Pancreas (tissue), 10 donors: ENCODE measurements around the gene CNNM3. TPM values are rescaled to one million over a fixed set of nuclear protein-coding genes. Genes with fewer than 3 reads are reported as not detected.

Source experiments
- ATAC-seq, 4 donors: fragments of 200-7000 bp; cut with Tn5 transposase; one replicate each; pipeline versions ENCODE4 v1.8.0 to v1.9.1; 2020; ENCODE audit warnings: mild to moderate bottlenecking in 4 of 4, moderate library complexity in 4 of 4
- DNase-seq, 6 donors: peaks; one replicate each; pipeline ENCODE4 v3.0.0-alpha.2; 2020
- FAIRE-seq: peaks from 2 replicates; lab custom pipeline; 2012; peaks lifted over from hg19 to GRCh38; lab: Jason Lieb, UNC
- H3K27ac ChIP-seq, 4 donors: fragments of 200-600 bp; sonication (generic); 1 replicate in 3 of 4; 2 replicates in 1 of 4; pipeline versions ENCODE4 v1.5.0 to v1.8.0; 2020
- H3K27me3 ChIP-seq, 4 donors: fragments of 200-600 bp; one replicate each; pipeline ENCODE4 v1.8.0; 2021
- H3K36me3 ChIP-seq, 3 donors: fragments of 200-600 bp; sonication (generic) in 1 of 3; one replicate each; pipeline versions ENCODE4 v1.5.0 to v1.8.0; 2020 to 2021
- H3K4me1 ChIP-seq, 3 donors: fragments of 200-600 bp; one replicate each; pipeline ENCODE4 v1.8.0; 2021
- H3K4me3 ChIP-seq, 4 donors: fragments of 200-600 bp; sonication (generic) in 2 of 4; one replicate each; pipeline versions ENCODE4 v1.5.0 to v1.8.0; 2020 to 2021
- H3K9me3 ChIP-seq, 4 donors: fragments of 200-600 bp; one replicate each; pipeline ENCODE4 v1.8.0; 2021
- CTCF ChIP-seq, 4 donors: fragments of 200-600 bp; sonication (generic) in 3 of 4; IDR thresholded peaks; one replicate each; pipeline versions ENCODE4 v1.5.0 to v1.8.0; 2021; ENCODE audit warnings: antibody characterized with exemption in 4 of 4
- WGBS, 2 donors: extraction: QIAGEN DNeasy Blood & Tissue Kit; methylation state at CpG; one replicate each; pipeline ENCODE4 v1.1.7; 2013; 5-methylcytosine and 5-hydroxymethylcytosine counted together
- intact Hi-C, 3 donors: fragments of 100-400 bp; cut with DNase I; formaldehyde crosslinking; loops; one replicate each; pipeline versions ENCODE4 v1.11.1 to v1.14.2; 2022
- polyA plus RNA-seq, 2 donors: library from polyadenylated mRNA; stranded (reverse); fragments of 200-250 nt; gene quantifications; one replicate each; pipeline ENCODE4 v1.2.3, GENCODE V29; 2013
- total RNA-seq, 6 donors: library from RNA; stranded (reverse); fragmentation: NEBNext Ultra II Directional in 4 of 6; extraction: Animal tissue kit (Norgen Biotek cat#: 25700) in 4 of 6; gene quantifications; one replicate each; pipeline versions ENCODE4 v1.2.1 to v1.2.4, GENCODE V29; 2021 to 2023
- donor health status: healthy with polysubstance abuse.
- donor health status: DM: no; HTN: no; CAD: no; lungs with moderate emphysema.
- donor health status: DM: no; HTN: no; CAD: no.
- donor health status: control.
- donor health status: control.
- donor health status: Bipolar disorder and iron deficiency.
- donor health status: DM: yes; HTN: yes; CAD: no.
- donor health status: DM: no; HTN: no; CAD: no.
- donor health status: DM: no; HTN: no; CAD: no.
- donor health status: DM: yes; HTN: yes; CAD: no.

Gene CNNM3
- total and polyA plus RNA-seq, 8 donors = 13.6 to 35.1 (median 25.1) TPM

GRCh38 chr2:96810783-96811192, 5.3 kb upstream of the CNNM3 start:
- intact Hi-C loops = no loop called here
- H3K4me1 ChIP-seq = peaks cover 0 to 5% (median 0%) of the 10 kb centered on the region in 3 donors
- H3K4me3 ChIP-seq = no peak overlapping the region
- 82 to 91% methylated on average over 5 of the region's 5 CpGs for WGBS, 2 donors
- no peaks in the 10 kb centered on the region for H3K9me3 ChIP-seq
- ATAC-seq (no peak), FAIRE-seq (no peak), DNase-seq (no peak)
- no peak for TF ChIP-seq CTCF (IDR thresholded peaks at IDR 0.05)
- H3K27ac ChIP-seq = no peak overlapping the region
- no peaks in the 10 kb centered on the region for H3K27me3 ChIP-seq
- H3K36me3 ChIP-seq = no peaks in the 10 kb centered on the region

- Histone ChIP-seq H3K9me3 (no peaks in the 10 kb centered on the region), H3K27me3 (no peaks in the 10 kb centered on the region), H3K4me1 (peaks cover 0 to 5% (median 0%) of the 10 kb centered on the region in 3 donors), H3K4me3 (no peak overlapping the region), H3K27ac (no peak overlapping the region), H3K36me3 (no peaks in the 10 kb centered on the region)
- 40 to 43% methylated on average over 3 of the region's 3 CpGs for WGBS, 2 donors
- ATAC-seq (no peak), FAIRE-seq (no peak), DNase-seq (no peak)
- no peak for TF ChIP-seq CTCF (IDR thresholded peaks at IDR 0.05)
- intact Hi-C loops = no loop called here
Observed at GRCh38 chr2:96811917-96812316, 4.2 kb upstream of the CNNM3 start.

- peaks cover 5 to 19% (median 8%) of the 10 kb centered on the region in 3 donors for H3K4me1 ChIP-seq
- no peaks in the 10 kb centered on the region for H3K27me3 ChIP-seq
- intact Hi-C loops = no loop called here
- H3K27ac ChIP-seq = no peak overlapping the region
- no peak overlapping the region for H3K4me3 ChIP-seq
- H3K36me3 ChIP-seq = no peaks in the 10 kb centered on the region
- WGBS, 2 donors = 88 to 89% methylated on average over 4 of the region's 4 CpGs
- no peak for DNase-seq
- no peak for FAIRE-seq
- ATAC-seq = no peak
- no peak for TF ChIP-seq CTCF (IDR thresholded peaks at IDR 0.05)
- no peaks in the 10 kb centered on the region for H3K9me3 ChIP-seq
Observed at GRCh38 chr2:96813656-96814055, 2.4 kb upstream of the CNNM3 start.

- Histone ChIP-seq H3K4me3 (peak overlapping the region; percentile 74 to 86 (median 82)), H3K27ac (peak overlapping the region; percentile 84 to 98 (median 91)), H3K36me3 (no peaks in the 10 kb centered on the region), H3K9me3 (no peaks in the 10 kb centered on the region), H3K27me3 (no peaks in the 10 kb centered on the region), H3K4me1 (peaks cover 16 to 37% (median 22%) of the 10 kb centered on the region in 3 donors)
- WGBS, 2 donors = 1% methylated on average over 53 to 60 of the region's 60 CpGs
- peak in 2 of 6 donors; percentile 35 to 45 for DNase-seq
- TF ChIP-seq CTCF (IDR thresholded peaks at IDR 0.05) = no peak
- peak in 3 of 4 donors; percentile 7 to 10 (median 9) for ATAC-seq
- no peak for FAIRE-seq
- intact Hi-C loops = no loop called here
Observed at GRCh38 chr2:96815326-96816126, 542 bp upstream of the CNNM3 start.
